Esophagus muscularis mucosa (tissue), 3 donors: Measurements from ENCODE around the gene APOL3.

Experiments used
- CTCF ChIP-seq, 3 experiments: fragments of 200-600 bp in 2 of 3; fragments of 450-650 bp in 1 of 3; sonication (generic) in 2 of 3; IDR thresholded peaks; one replicate each; pipeline ENCODE4 v1.5.1; 2017 to 2019; ENCODE audit warnings: antibody characterized with exemption in 3 of 3, mild to moderate bottlenecking in 2 of 3, moderate library complexity in 1 of 3
- POLR2A ChIP-seq: fragments of 450-650 bp; IDR thresholded peaks from one replicate; pipeline ENCODE4 v1.6.1; 2017; ENCODE audit warnings: antibody characterized with exemption, moderate library complexity, mild to moderate bottlenecking, low read depth
- POLR2AphosphoS5 ChIP-seq, 2 donors: sonication (generic); formaldehyde crosslinking; IDR thresholded peaks; one replicate each; pipeline ENCODE4 v1.6.1; 2017; ENCODE audit warnings: antibody characterized with exemption in 2 of 2

- TF ChIP-seq POLR2A (no peak), CTCF (IDR thresholded peaks at IDR 0.05) (no peak), POLR2AphosphoS5 (IDR thresholded peaks at IDR 0.05) (no peak)
Measured at GRCh38 chr22:36206255-36206654, 45.7 kb upstream of the APOL3 start.
